GM12875 (cell line): ENCODE measurements around the gene VKORC1.

ENCODE experiments used
- H3K4me3 ChIP-seq: one replicate; pipeline ENCODE4 v1.5.1; 2011; ENCODE audit warnings: low read depth, low read length, control low read depth
- TF ChIP-seq, protein P1 (sequence below): IDR thresholded peaks from 2 replicates; pipeline ENCODE4 v1.5.1; 2011; ENCODE audit warnings: low read depth, mild to moderate bottlenecking, control low read depth, inconsistent platforms, low read length, moderate library complexity, borderline replicate concordance; ENCODE audit not compliant: insufficient read depth

VKORC1 gene

DNA sequence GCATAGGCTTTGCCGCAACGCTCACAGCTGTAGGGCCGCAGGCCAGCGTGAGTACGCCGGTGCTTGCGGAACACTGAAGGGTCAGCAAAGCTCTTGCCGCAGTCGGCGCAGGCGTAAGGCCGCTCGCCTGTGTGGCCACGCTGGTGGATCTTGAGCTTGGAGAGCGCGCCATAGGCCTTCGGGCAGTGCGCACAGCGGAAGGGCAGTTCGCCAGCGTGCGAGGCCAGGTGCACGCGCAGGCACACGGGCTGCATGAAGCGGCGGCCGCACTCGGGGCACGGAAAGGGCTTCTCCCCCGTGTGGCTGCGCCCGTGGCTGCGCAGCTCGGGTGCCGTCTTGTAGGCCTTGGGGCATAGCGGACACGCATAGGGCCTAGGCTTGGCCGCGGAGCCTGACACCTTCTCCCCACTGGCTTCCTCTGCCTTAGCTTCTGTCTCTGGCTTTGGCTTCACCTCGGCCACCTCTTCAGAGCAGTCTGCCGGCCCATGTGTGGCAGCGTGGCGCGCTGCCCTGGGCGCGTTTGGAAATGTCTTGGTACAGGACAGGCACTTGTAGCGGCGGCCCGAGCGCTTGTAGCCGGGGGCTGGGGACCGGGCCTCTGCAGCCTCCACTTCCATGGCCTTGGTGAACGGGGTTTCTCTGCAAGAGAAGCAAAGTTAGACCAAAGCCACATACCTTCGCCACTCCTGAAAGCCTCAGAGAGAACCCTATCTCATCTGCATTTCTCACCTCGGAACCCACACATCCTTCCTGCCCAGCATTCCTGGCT, 30.6 kb downstream of the VKORC1 start:
- TF ChIP-seq, protein P1, sequence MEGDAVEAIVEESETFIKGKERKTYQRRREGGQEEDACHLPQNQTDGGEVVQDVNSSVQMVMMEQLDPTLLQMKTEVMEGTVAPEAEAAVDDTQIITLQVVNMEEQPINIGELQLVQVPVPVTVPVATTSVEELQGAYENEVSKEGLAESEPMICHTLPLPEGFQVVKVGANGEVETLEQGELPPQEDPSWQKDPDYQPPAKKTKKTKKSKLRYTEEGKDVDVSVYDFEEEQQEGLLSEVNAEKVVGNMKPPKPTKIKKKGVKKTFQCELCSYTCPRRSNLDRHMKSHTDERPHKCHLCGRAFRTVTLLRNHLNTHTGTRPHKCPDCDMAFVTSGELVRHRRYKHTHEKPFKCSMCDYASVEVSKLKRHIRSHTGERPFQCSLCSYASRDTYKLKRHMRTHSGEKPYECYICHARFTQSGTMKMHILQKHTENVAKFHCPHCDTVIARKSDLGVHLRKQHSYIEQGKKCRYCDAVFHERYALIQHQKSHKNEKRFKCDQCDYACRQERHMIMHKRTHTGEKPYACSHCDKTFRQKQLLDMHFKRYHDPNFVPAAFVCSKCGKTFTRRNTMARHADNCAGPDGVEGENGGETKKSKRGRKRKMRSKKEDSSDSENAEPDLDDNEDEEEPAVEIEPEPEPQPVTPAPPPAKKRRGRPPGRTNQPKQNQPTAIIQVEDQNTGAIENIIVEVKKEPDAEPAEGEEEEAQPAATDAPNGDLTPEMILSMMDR: no peak
- no peak overlapping the region for H3K4me3 ChIP-seq

DNA sequence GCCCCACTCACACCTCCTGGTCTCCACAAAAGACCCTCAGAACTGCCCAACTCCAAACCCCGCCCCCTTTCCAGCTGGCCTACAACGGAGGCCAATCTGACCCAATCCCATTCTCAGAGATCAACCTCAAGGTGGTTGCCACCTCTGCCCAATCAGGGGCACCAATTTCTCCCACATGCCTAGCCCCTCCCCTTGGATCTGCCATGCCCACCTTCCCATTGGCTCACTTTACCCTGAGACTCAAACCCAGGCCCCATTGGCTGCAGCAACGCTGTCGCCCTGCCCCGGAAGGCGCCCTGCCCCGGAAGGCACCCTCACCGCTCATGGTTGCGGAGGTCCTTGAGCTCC, 31.1 kb downstream of the VKORC1 start:
- TF ChIP-seq, protein P1: no peak
- no peak overlapping the region for H3K4me3 ChIP-seq

DNA sequence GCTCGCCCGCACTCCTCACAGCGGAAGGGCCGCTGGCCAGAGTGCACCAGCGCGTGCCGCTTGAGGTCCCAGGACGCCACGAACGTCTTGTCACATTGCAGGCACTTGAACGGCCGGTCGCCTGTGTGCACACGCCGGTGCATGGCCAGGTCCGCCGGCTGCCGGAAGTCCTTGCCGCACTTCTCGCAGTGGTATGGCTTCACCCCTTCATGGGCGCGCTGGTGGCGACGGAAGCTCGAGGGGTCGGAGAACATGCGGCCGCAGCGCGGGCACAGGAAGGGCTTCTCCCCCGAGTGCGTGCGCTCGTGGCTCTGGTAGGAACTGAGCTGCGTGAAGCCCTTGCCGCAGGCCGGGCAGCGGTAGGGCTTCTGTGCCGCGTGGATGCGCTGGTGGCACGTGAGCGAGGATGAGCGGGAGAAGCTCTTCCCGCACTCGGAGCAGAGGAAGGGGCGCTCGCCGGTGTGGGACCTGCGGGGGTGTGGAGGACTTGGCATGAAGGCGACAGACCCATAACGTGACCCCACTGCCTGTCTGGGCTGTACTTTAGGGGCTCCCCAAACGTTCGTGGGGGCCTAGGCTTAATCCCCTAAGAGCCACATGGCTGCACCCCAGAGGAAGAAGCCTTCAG, 32.7 kb downstream of the VKORC1 start:
- no peak overlapping the region for H3K4me3 ChIP-seq
- TF ChIP-seq, protein P1: no peak

DNA sequence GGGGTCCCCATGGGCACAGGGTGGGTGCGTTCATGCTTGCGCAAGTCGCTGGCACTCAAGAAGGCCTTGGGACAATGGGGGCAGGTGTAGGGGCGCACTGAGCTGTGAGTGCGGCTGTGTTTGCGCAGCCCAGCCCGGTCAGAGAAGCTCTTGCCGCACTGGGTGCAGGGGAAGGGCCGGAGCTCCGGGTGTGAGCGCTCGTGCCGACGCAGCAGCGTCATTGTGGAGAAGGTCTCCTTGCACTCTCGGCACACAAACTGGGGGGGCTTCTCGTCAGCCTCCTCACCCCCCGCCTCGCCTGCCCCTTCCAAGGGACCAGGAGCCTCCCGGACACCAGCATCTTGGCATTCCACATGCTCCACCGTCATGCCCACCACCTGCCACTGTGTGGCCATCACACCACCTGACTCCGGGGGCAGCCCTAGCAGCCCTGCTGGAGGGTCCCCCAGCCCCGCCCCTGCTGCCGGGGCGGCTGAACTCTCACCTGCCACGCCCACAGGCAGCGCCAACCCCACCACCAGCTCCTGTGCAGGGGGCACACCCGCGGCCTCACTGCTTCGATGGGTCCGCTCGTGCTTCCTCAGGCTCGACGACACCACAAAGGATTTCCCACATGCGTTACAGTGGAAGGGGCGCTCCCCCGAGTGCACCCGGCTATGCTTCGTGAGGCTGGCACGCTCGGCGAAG, 33.3 kb downstream of the VKORC1 start:
- H3K4me3 ChIP-seq: no peak overlapping the region

DNA sequence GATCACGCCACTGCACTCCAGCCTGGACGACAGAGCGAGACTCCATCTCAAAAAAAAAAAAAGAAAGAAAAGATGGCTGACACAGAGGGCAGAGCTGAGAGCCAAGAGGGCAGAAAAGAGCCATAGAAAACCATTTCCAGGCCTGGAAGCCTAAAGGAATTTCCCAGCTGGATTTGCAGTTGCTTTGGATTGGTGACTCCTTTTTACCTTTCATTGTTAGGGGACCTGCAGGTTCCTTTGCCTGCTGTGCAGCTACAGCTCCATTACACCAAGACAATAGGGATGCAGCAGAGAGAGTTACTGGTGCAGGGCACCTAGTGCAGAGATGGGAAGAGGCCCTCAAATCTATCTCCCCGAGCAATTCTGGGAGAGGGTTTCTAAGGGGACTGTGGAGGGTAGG, 39.0 kb downstream of the VKORC1 start:
- TF ChIP-seq, protein P1: no peak
- no peak overlapping the region for H3K4me3 ChIP-seq

More for the DNA sequence above, 33.3 kb downstream of the VKORC1 start:
- TF ChIP-seq, protein P1: no peak

GRCh38 chr16:31052114-31052513, 42.5 kb downstream of the VKORC1 start:
- TF ChIP-seq, protein P1: no peak
- H3K4me3 ChIP-seq: no peak overlapping the region
